ENCODE data around the gene TDRD12. TPM values are rescaled to one million over a fixed set of nuclear protein-coding genes. Genes with fewer than 3 reads are reported as not detected.
A peak's percentile ranks its signal among the peaks of the same experiment; 100 is the strongest.
"Not testable (repeated sequence)": the region's sequence is repeated elsewhere in the genome, so short reads cannot be mapped to it uniquely, and the experiment has no call there.

Gene TDRD12
- total RNA-seq, 1 donor from 2014 or later, result 0.48 TPM

- peak; percentile 46 for DNase-seq (ENCODE audit: low spot score)
These were observed 27.1 kb downstream of the TDRD12 start for GRCh38 chr19:32746631-32747196.

DNA sequence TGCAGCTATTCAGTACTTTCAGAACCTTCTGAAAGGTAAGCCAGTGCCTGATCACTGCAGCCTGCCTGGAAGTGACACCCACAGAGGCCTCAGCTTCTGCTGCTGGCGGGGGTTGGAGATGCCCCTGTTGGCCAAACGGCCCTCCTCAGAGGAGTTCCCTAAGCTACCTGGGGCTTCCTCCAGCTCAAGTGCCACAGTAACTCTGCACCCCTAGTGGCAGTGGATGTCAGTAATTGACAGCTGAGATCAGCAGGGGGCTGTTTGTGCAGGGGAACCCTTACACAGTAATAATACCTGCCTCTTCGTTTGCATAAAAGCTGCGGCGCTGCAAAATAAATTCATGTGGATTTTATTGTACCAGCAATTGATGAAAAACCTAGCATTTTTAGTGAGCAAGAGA is 28.9 kb downstream of the TDRD12 start:
- DNase-seq (ENCODE audit: low spot score), result no peak

DNA sequence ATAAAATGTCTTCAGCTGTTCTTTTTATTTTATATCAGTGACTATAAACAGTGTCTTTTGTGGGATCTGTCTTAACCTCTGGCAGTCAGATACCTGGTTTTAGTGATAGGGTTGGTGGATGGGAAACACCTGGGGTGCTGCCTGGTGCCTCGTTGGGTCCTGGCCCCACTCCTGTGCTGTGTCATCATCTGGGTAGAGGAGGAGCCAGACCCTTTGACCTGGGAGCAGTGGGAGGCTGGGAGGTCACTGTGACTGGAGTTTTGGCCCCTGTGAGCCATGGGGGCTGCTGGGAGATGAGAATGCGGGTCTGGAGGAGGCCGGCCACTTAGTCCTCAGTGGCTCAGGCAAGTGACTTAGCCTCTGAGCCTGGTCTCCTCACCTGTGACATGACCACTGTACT is 29.4 kb downstream of the TDRD12 start:
- DNase-seq (ENCODE audit: low spot score), result no peak

GRCh38 chr19:32749361-32749760 is 29.8 kb downstream of the TDRD12 start:
- no peak for DNase-seq (ENCODE audit: low spot score)

DNA sequence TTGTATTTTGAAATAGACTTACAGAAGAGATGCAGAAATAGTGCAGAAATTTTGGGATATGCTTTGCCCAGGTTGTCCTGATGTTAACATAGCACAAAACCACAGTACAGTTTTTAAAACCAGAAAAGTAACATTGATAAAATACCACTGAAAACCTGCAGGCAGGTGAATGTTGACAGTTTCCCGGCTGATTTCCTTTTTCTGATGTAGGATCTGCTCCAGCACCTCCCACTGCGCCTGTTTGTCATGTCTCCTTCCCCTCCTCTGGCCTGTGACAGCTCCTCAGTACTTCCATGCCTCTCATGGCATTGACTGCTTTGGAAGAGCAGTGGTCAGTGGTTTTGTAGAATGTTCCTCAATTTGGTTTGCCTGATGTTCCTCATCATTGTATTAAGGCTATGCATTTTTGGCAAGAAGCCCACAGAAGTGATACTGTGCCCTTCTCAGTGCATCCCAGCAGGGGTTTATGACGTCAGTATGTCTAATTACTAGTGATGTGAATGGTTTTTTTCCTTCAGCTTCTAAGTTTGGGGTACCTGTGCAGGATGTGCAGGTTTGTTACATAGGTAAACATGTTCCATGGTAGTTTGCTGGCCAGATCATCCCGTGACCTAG is 31.0 kb downstream of the TDRD12 start:
- no peak for DNase-seq (ENCODE audit: low spot score)

DNA sequence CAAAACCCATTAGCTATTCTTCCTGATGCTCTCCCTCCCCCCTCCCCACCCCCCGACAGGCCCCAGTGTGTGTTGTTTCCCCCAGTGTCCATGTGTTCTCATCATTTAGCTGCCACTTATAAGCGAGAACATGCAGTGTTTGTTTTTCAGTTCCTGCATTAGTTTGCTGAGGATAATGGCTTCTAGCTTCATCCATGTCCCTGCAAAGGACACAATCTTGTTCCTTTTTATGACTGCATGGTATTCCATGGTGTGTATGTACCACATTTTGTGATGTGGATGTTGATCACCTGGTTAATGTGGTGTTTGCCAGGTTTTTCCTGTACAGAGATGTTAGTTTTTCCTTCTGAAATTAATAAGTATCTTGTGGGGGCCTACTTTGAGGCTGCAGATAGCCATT is 31.5 kb downstream of the TDRD12 start:
- DNase-seq (ENCODE audit: low spot score), result no peak

GRCh38 chr19:32757189-32757588 is 37.6 kb downstream of the TDRD12 start:
- DNase-seq (ENCODE audit: low spot score), result no peak

GRCh38 chr19:32765365-32765764 is 45.8 kb downstream of the TDRD12 start:
- DNase-seq (ENCODE audit: low spot score), result not testable (repeated sequence)

DNA sequence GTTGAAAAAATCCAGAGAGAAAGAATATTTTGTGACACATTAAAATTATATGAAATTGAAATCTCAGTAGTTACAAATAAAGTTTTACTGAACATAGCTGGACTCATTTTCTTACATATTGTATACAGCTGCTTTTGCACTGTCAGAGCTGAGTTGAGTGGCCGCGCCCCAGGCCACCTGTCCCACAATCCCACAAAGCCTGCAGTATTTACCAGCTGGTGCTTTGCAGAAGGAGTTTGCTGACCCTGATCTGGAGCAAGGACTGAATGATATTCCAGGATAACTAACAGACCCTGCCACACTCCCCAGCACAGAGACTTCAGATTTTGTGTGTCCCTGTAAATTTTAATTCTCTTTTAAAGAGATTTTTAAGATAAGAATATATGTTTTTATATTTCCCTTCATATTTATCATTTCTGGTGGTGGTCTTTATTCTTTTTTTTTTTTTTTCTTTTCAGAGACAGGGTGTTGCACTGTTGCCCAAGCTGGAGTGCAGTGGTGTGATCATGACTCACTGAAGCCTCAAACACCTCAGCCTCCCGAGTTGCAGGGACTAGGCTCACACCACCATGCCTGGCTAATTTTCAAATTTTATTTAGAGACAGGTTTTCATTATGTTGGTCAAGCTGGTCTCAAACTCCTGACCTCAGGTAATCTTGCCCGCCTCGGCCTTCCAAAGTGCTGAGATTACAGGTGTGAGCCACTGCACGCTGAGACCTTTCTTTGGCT is 48.5 kb downstream of the TDRD12 start:
- DNase-seq (ENCODE audit: low spot score), result no peak

GRCh38 chr19:32771596-32771995 is 52.0 kb downstream of the TDRD12 start:
- no peak for DNase-seq (ENCODE audit: low spot score)

GRCh38 chr19:32773126-32773525 is 53.6 kb downstream of the TDRD12 start:
- no peak for DNase-seq (ENCODE audit: low spot score)

DNA sequence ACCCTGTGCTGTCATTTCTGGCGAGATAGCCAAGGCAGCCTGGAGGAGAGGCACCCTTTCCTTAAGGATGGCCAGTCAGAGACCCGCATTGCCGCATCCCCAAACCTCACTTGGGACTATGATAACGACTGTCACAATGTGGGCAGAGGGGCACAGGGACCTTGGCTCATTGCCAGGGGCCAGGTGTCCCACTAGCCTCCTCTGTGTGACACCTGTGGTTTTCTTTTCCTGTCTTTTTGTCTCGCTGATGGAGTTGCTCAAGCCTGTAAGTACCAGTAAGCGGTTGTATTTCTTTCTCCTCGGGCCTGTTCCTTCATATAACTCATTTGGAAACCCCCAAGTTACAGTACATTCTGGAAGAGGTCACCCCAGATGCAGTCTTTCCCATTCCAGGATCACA is 59.5 kb downstream of the TDRD12 start:
- DNase-seq (ENCODE audit: low spot score), result no peak

DNA sequence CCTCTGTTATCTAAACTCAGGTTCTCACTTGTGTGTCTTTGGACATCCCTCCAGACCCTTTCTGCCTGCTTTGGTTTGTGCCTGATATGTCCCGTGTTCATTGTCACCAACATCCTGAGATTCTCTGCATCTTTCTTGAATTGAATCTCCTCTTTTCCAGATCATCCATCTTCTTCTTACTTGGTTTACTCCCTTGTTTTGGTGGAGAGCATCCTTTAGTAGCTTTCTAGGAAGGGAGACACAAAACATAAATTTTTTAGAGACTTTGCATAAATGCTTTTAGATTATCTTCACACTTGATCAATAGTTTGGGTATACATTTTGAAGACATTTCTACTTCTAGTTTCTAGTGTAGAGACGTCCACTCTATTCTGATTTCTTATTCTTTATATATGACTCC is 61.7 kb downstream of the TDRD12 start:
- no peak for DNase-seq (ENCODE audit: low spot score)

DNA sequence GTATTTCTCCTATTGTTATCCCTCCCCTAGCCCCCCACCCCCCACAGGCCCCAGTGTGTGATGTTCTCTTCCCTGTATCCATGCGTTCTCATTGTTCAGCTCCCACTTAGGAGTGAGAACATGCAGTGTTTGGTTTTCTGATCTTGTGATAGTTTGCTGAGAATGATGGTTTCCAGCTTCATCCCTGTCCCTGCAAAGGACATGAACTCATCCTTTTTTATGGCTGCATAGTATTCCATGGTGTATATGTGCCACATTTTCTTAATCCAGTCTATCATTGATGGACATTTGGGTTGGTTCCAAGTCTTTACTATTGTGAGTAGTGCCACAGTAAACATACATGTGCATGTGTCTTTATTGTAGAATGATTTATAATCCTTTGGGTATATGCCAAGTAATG is 62.5 kb downstream of the TDRD12 start:
- not testable (repeated sequence) for DNase-seq (ENCODE audit: low spot score)

DNA sequence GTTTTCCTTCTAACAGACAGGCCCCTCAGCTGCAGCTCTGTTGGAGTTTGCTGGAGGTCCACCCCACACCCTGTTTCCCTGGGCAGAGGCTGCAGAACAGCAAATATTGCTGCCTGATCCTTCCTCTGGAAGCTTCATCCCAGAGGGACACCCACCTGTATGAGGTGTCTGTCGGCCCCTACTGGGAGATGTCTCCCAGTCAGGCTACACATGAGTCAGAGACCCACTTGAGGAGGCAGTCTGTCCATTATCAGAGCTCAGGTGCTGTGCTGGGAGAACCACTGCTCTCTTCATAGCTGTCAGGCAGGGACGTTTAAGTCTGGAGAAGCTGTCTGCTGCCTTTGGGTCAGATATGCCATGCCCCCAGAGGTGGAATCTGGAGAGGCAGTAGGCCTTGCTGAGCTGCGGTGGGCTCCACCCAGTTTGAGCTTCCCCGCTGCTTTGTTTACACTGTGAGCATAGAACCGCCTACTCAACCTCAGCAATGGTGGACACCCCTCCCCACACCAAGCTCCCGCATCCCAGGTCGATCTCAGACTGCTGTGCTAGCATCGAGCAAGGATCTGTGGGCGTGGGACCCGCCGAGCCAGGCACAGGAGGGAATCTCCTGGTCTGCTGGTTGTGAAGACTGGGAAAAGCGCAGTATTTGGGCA is 67.7 kb downstream of the TDRD12 start:
- DNase-seq (ENCODE audit: low spot score), result not testable (repeated sequence)

GRCh38 chr19:32787895-32788294 is 68.3 kb downstream of the TDRD12 start:
- not testable (repeated sequence) for DNase-seq (ENCODE audit: low spot score)

DNA sequence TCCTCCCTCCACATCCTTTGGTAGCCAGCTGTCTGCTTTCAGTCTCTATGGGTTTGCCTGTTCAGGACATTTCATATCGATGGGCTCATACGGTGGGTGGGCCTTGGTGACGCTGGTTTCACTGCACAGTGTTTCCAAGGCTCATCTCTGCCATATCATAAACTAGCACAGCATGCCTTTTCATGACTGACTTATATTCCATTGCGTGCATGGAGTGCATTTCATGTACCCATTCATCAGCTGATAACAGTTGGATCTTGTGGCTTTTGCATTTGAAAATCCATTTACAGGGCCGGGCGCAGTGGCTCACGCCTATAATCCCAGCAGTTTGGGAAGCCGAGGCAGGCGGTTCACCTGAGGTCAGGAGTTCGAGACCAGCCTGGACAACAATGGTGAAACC is 69.9 kb downstream of the TDRD12 start:
- no peak for DNase-seq (ENCODE audit: low spot score)

GRCh38 chr19:32798201-32798600 is 78.6 kb downstream of the TDRD12 start:
- DNase-seq (ENCODE audit: low spot score), result no peak

DNA sequence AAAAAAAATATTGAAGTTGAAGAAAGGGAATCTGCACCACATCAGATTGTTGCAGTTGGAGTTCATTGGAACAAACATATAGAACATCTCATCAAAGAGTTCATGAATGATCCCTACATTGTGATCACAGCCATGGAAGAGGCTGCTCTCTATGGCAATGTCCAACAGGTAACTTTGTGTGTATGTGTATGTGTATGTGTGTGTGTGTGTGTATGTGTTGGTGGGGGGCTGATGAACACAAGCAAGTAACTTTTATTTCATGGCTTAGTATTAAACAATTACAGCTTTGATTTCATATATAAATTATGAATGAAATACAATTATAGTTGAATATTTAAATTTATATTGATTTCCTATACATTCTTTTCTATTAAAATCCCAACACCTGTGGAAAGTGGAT is 80.6 kb downstream of the TDRD12 start:
- DNase-seq (ENCODE audit: low spot score), result no peak

DNA sequence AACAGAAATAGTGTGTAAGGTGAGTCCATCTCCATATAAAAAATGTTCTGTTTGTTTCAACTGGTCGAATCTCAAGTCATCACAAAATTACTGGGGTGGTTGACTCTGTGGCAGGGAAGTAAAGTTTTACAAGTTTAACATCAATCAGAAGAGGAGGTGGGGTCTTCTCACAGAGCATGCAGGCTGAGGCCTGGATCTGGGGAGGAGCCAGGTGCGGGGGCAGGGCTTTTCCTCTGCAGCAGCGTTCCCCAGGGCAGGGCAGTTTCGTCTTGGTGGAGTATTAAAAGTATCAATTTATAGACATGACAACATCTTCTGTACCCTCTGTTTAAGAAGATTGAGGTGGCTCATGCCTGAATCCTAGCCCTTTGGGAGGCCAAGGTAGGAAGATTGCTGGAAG is 81.2 kb downstream of the TDRD12 start:
- no peak for DNase-seq (ENCODE audit: low spot score)

DNA sequence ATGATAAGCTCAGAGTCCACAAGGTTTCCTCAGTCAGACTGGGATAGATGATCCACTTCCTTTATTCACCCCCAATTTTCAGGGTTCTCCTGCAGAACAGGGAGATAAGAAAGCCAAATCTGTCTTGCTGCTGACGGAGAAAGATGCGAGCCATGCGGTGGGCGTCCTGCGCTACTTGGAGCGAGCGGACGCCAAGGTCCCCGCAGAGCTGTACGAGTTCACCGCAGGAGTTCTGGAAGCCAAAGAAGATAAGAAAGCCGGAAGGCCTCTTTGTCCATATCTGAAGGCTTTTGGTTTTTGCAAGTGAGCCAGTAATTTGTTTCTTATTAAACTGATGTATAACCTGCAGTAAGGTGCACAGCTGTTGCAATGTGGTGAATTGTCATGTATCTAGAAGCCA is 83.3 kb downstream of the TDRD12 start:
- no peak for DNase-seq (ENCODE audit: low spot score)

DNA sequence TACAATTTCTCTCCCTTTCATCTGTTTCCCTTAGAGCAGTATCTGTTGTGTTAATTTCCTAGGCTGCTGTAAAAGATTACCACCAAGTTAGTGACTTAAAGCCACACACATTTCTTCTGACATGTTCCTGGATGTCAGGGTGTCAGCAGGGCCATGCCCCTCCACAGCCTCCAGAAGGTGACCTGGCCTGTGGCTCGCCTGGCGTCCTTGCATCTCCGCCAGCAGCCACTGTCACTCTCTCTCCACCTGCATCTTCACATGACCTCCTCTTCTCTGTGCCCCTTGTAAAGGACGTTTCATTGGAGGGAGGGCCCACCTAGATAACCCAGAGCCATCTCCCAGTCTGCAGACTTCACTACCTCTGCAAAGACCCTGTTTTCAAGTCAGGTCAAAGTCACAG is 88.7 kb downstream of the TDRD12 start:
- DNase-seq (ENCODE audit: low spot score), result no peak

- DNase-seq (ENCODE audit: low spot score), result no peak
These were observed 89.7 kb downstream of the TDRD12 start for GRCh38 chr19:32809254-32809653.

Measured in umbilical cord (tissue), 2 donors.